ENCODE measurements around the gene FBXO10.

GRCh38 chr9:37583522-37584121 is 7.4 kb upstream of the FBXO10 start:
- TF ChIP-seq, protein P1, sequence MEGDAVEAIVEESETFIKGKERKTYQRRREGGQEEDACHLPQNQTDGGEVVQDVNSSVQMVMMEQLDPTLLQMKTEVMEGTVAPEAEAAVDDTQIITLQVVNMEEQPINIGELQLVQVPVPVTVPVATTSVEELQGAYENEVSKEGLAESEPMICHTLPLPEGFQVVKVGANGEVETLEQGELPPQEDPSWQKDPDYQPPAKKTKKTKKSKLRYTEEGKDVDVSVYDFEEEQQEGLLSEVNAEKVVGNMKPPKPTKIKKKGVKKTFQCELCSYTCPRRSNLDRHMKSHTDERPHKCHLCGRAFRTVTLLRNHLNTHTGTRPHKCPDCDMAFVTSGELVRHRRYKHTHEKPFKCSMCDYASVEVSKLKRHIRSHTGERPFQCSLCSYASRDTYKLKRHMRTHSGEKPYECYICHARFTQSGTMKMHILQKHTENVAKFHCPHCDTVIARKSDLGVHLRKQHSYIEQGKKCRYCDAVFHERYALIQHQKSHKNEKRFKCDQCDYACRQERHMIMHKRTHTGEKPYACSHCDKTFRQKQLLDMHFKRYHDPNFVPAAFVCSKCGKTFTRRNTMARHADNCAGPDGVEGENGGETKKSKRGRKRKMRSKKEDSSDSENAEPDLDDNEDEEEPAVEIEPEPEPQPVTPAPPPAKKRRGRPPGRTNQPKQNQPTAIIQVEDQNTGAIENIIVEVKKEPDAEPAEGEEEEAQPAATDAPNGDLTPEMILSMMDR (conservative IDR thresholded peaks at IDR 0.05; ENCODE audit: low read length), result no peak
- TF ChIP-seq EZH2phosphoT487 (IDR thresholded peaks at IDR 0.05; ENCODE audit: borderline replicate concordance, low read depth, low read length), result no peak
